ENCODE measurements around the gene MAP2K3. TPM values are rescaled to one million over a fixed set of nuclear protein-coding genes. Genes with fewer than 3 reads are reported as not detected.

MAP2K3 gene
- total and polyA plus RNA-seq, 10 of the 15 experiments (the other 5 are each of a cell fraction or from before 2014, with no cell fraction given) = 0.71 to 39.4 (median 18.6) TPM

- Histone ChIP-seq H3K9me3 (replicated peaks; ENCODE audit: control insufficient read depth, insufficient read depth, low read length) (no peaks in the 10 kb centered on the region; the same call in 2 of the 3 replicates), H4K20me1 (ENCODE audit: control insufficient read depth, insufficient read depth) (peaks cover 4% of the 10 kb centered on the region; the same call in 1 of the 2 replicates), H3K9ac (ENCODE audit: control insufficient read depth, insufficient read depth, low read length) (no peak overlapping the region), H3K4me1 (ENCODE audit: control insufficient read depth, insufficient read depth, low read length) (peaks cover 4% of the 10 kb centered on the region), H3K4me3 (no peak overlapping the region), H3K79me2 (ENCODE audit: control insufficient read depth, insufficient read depth, low read length) (peaks cover 13% of the 10 kb centered on the region), H3K4me2 (ENCODE audit: control insufficient read depth, insufficient read depth) (no peak overlapping the region), H3K36me3 (ENCODE audit: control insufficient read depth in 2 of 2, insufficient read depth in 2 of 2, low read length in 1 of 2) (peaks cover 0 to 7% of the 10 kb centered on the region in 2 experiments; a peak in 2 of 4 replicates), H3K27ac (ENCODE audit: control insufficient read depth, insufficient read depth) (no peak overlapping the region), H2AFZ (ENCODE audit: control insufficient read depth, low read depth, low read length) (no peak overlapping the region), H3K27me3 (replicated peaks in 1 of 2; ENCODE audit: control insufficient read depth in 2 of 2, insufficient read depth in 2 of 2, low read length in 1 of 2) (no peaks in the 10 kb centered on the region)
- TF ChIP-seq NFXL1 (IDR thresholded peaks at IDR 0.05; ENCODE audit: borderline replicate concordance) (no peak), IRF5 (IDR thresholded peaks at IDR 0.05; ENCODE audit: borderline replicate concordance) (no peak), HDGF (IDR thresholded peaks at IDR 0.05) (no peak), IKZF1 (conservative IDR thresholded peaks at IDR 0.05) (no peak), CTCF (IDR thresholded peaks at IDR 0.05 in 2 of 3, conservative IDR thresholded peaks at IDR 0.05 in 1 of 3; ENCODE audit: control insufficient read depth in 2 of 3, extremely low read depth in 1 of 3, insufficient read depth in 1 of 3, low read depth in 3 of 3, low read length in 3 of 3) (no peak), FOXK2 (IDR thresholded peaks at IDR 0.05) (no peak), ESRRA (IDR thresholded peaks at IDR 0.05; ENCODE audit: low read length) (no peak), NKRF (conservative IDR thresholded peaks at IDR 0.05) (no peak), NR2F1 (conservative IDR thresholded peaks at IDR 0.05) (no peak), CBFB (IDR thresholded peaks at IDR 0.05; ENCODE audit: low read depth) (no peak), ZNF207 (IDR thresholded peaks at IDR 0.05; ENCODE audit: borderline replicate concordance) (no peak), SMARCA5 (IDR thresholded peaks at IDR 0.05) (no peak), BACH1 (IDR thresholded peaks at IDR 0.05; ENCODE audit: borderline replicate concordance) (no peak), POLR2AphosphoS5 (IDR thresholded peaks at IDR 0.05; ENCODE audit: low read length) (no peak)
- CTCF ChIA-PET = no interaction called here
- FAIRE-seq (no peak), ATAC-seq (no peak), DNase-seq (ENCODE audit: low read depth, low spot score) (no peak)
- no TSS peak for BruUV-seq (replicated peaks)
- POLR2A ChIA-PET = no interaction called here
- in situ Hi-C loops (cut with MboI) = loop anchor here (10.0 kb wide), 2 partner anchors 881 to 1011 kb away; no protein-coding TSS in a partner anchor
- RAD21 ChIA-PET (ENCODE audit: unreplicated experiment) = no interaction called here
- WGBS (ENCODE audit: insufficient coverage, insufficient replicate concordance, low lambda C conversion rate, missing lambda C conversion rate) = 53% methylated on average over 10 of the region's 10 CpGs
- intact Hi-C loops (cut with micrococcal nuclease; ENCODE audit: unreplicated experiment) = no loop called here
- SMC1A ChIA-PET (ENCODE audit: uncharacterized antibody, unreplicated experiment) = no interaction called here
These were observed 9.3 kb downstream of the MAP2K3 start for GRCh38 chr17:21293831-21294210.
